Measurements from ENCODE around the gene CRISPLD2. TPM values are rescaled to one million over a fixed set of nuclear protein-coding genes. Genes with fewer than 3 reads are reported as not detected.
A peak's percentile ranks its signal among the peaks of the same experiment; 100 is the strongest.

CRISPLD2 gene
- total RNA-seq, 1 experiment from 2014 or later, result 6.5 TPM

DNA sequence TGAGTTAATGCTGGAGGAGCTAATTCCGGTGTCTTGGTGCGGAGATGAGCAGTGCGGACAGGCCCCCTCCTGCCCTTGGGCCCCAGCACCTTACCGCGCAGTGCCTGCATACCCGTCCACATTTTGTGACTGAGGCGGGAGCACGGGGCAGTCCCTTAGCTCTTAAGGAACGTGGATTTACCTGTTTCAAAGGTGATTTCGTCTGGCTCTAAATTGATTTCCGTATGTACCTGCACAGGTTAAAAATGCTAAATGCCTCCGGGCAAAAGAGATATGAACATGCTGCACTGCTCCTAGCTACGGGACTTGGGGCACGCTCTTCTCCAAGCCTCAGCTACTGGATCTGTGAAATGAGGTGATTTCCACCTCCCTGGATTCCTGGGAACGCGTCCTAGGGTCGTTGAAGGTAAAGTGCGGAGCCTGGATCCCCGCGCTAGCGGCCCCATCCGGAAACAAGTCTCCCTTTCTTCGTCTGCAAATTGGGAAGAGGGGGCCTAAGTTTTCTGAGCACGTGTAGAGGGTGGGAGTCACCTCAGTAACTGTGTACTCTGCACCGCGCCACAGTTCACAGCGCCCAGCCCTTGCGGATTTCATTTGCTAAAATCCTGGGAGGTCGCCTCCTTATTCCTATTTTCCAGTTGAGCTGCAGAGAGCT, 669 bp upstream of the CRISPLD2 start:
- BruUV-seq (replicated peaks), result no TSS peak
- peak; percentile 33 for DNase-seq

DNA sequence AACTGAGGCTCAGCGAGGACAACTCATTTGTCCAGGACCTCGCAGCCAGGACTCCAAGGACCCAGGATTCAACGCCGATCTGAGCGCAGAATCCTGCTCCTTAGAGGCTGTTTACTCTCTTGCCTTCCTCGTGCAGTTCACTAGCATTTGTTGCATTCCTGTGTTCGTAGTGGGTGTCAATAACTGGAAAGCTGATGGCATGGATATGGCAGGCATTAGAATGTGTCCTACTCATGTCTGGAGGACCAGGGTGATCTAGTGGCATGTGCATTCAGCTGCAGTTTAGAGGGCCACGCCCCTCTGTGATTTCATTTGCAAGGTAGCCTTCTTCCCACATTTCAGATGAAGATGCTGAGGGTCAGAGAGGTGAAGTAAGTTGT, 510 bp downstream of the CRISPLD2 start:
- no peak for DNase-seq
- Mint-ChIP-seq H3K9me3 (ENCODE audit: low read depth, unreplicated experiment) (no peaks in the 10 kb centered on the region), H3K27me3 (ENCODE audit: unreplicated experiment) (peaks cover 100% of the 10 kb centered on the region), H3K4me1 (ENCODE audit: low read depth, unreplicated experiment) (peaks cover 24% of the 10 kb centered on the region), H3K27ac (ENCODE audit: unreplicated experiment) (peak overlapping the region; percentile 53), H3K4me3 (ENCODE audit: low read depth, unreplicated experiment) (peak overlapping the region; percentile 86), H3K36me3 (ENCODE audit: insufficient read depth, unreplicated experiment) (peaks cover 17% of the 10 kb centered on the region)
- TSS peak; percentile 75 for BruUV-seq (replicated peaks)
- CTCF ChIA-PET, result interaction anchor here (1.0 kb wide), 2 partner anchors 18 to 133 kb away, joined by 3 read pairs; no protein-coding TSS in a partner anchor
- intact Hi-C loops (cut with micrococcal nuclease; ENCODE audit: unreplicated experiment), result no loop called here
- TF ChIP-seq, protein P1, sequence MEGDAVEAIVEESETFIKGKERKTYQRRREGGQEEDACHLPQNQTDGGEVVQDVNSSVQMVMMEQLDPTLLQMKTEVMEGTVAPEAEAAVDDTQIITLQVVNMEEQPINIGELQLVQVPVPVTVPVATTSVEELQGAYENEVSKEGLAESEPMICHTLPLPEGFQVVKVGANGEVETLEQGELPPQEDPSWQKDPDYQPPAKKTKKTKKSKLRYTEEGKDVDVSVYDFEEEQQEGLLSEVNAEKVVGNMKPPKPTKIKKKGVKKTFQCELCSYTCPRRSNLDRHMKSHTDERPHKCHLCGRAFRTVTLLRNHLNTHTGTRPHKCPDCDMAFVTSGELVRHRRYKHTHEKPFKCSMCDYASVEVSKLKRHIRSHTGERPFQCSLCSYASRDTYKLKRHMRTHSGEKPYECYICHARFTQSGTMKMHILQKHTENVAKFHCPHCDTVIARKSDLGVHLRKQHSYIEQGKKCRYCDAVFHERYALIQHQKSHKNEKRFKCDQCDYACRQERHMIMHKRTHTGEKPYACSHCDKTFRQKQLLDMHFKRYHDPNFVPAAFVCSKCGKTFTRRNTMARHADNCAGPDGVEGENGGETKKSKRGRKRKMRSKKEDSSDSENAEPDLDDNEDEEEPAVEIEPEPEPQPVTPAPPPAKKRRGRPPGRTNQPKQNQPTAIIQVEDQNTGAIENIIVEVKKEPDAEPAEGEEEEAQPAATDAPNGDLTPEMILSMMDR (IDR thresholded peaks at IDR 0.05; ENCODE audit: unreplicated experiment), result no peak

More for the DNA sequence above, 669 bp upstream of the CRISPLD2 start:
- H3K4me3 Mint-ChIP-seq (ENCODE audit: low read depth, unreplicated experiment), result peak overlapping the region; percentile 86
- intact Hi-C loops (cut with micrococcal nuclease; ENCODE audit: unreplicated experiment), result no loop called here
- TF ChIP-seq, protein P1 (IDR thresholded peaks at IDR 0.05; ENCODE audit: unreplicated experiment), result no peak
- H3K27me3 Mint-ChIP-seq (ENCODE audit: unreplicated experiment), result peaks cover 100% of the 10 kb centered on the region
- no peak overlapping the region for H3K27ac Mint-ChIP-seq (ENCODE audit: unreplicated experiment)
- CTCF ChIA-PET, result interaction anchor here (0.6 to 1.4 kb wide), 5 partner anchors 8 to 293 kb away, joined by 3 to 7 read pairs (median 3); no protein-coding TSS in a partner anchor
- H3K9me3 Mint-ChIP-seq (ENCODE audit: low read depth, unreplicated experiment), result no peaks in the 10 kb centered on the region
- peaks cover 24% of the 10 kb centered on the region for H3K4me1 Mint-ChIP-seq (ENCODE audit: low read depth, unreplicated experiment)
- H3K36me3 Mint-ChIP-seq (ENCODE audit: insufficient read depth, unreplicated experiment), result peaks cover 17% of the 10 kb centered on the region

DNA sequence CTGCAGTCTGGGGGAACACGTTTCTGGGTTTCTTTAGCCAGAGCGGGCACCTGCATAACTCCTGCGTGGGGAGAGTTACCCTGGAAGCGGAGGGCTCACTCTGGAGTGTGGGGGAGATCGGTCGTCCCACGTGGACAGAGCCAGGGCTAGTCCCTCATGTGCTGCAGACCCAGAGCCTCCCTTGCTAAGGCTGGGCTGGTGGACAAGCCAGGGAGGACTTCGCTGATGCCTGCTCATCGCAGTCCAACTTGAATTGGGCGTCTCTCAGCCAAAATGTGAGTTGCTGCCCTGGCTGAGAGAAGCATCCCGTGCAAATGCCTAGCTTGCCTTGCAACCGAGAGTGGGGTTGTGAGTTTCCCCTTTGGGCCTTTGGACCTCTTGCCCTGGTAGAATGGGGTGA, 986 bp downstream of the CRISPLD2 start:
- peak overlapping the region; percentile 86 for H3K4me3 Mint-ChIP-seq (ENCODE audit: low read depth, unreplicated experiment)
- H3K27me3 Mint-ChIP-seq (ENCODE audit: unreplicated experiment), result peaks cover 97% of the 10 kb centered on the region
- H3K4me1 Mint-ChIP-seq (ENCODE audit: low read depth, unreplicated experiment), result peaks cover 24% of the 10 kb centered on the region
- intact Hi-C loops (cut with micrococcal nuclease; ENCODE audit: unreplicated experiment), result no loop called here
- CTCF ChIA-PET, result interaction anchor here (1.0 kb wide), 1 partner anchor 18 kb away, joined by 3 read pairs; no protein-coding TSS in a partner anchor
- no TSS peak for BruUV-seq (replicated peaks)
- no peak overlapping the region for H3K27ac Mint-ChIP-seq (ENCODE audit: unreplicated experiment)
- no peak for DNase-seq
- H3K36me3 Mint-ChIP-seq (ENCODE audit: insufficient read depth, unreplicated experiment), result peaks cover 17% of the 10 kb centered on the region
- H3K9me3 Mint-ChIP-seq (ENCODE audit: low read depth, unreplicated experiment), result no peaks in the 10 kb centered on the region
- TF ChIP-seq, protein P1 (IDR thresholded peaks at IDR 0.05; ENCODE audit: unreplicated experiment), result no peak

DNA sequence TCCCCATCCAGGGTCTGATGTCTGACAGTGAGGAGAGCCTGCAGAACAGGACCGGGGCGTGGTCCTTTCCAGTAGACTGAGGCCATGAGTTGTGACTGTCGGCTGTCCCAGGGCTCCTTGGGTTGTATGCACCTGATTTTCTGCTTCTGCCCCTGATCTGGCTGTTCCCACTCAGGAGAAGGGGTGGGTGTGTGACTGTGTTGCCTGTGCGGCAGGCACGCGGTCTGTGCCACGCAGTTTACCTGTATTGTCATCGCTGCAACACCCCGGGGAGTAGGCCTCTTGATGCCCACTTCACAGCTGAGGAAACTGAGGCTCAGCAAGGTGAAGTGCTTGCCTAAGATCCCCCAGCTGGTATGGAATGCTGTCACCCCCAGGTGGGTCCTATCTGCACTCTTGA, 1.4 kb downstream of the CRISPLD2 start:
- CTCF ChIA-PET, result no interaction called here
- intact Hi-C loops (cut with micrococcal nuclease; ENCODE audit: unreplicated experiment), result no loop called here
- H3K4me1 Mint-ChIP-seq (ENCODE audit: low read depth, unreplicated experiment), result peaks cover 24% of the 10 kb centered on the region
- no peak overlapping the region for H3K27ac Mint-ChIP-seq (ENCODE audit: unreplicated experiment)
- H3K9me3 Mint-ChIP-seq (ENCODE audit: low read depth, unreplicated experiment), result no peaks in the 10 kb centered on the region
- H3K4me3 Mint-ChIP-seq (ENCODE audit: low read depth, unreplicated experiment), result no peak overlapping the region
- H3K36me3 Mint-ChIP-seq (ENCODE audit: insufficient read depth, unreplicated experiment), result peaks cover 17% of the 10 kb centered on the region
- DNase-seq, result no peak
- BruUV-seq (replicated peaks), result no TSS peak
- H3K27me3 Mint-ChIP-seq (ENCODE audit: unreplicated experiment), result peaks cover 93% of the 10 kb centered on the region
- TF ChIP-seq, protein P1 (IDR thresholded peaks at IDR 0.05; ENCODE audit: unreplicated experiment), result no peak

Measured in Calu3 (cell line).